ENCODE results near the gene DYNLT2B.
A peak's percentile ranks its signal among the peaks of the same experiment; 100 is the strongest.
"Not testable (repeated sequence)": the region's sequence is repeated elsewhere in the genome, so short reads cannot be mapped to it uniquely, and the experiment has no call there.

Gene DYNLT2B

GRCh38 chr3:196323691-196324090 lies 5.7 kb upstream of the DYNLT2B start:
- no peak for DNase-seq

DNA sequence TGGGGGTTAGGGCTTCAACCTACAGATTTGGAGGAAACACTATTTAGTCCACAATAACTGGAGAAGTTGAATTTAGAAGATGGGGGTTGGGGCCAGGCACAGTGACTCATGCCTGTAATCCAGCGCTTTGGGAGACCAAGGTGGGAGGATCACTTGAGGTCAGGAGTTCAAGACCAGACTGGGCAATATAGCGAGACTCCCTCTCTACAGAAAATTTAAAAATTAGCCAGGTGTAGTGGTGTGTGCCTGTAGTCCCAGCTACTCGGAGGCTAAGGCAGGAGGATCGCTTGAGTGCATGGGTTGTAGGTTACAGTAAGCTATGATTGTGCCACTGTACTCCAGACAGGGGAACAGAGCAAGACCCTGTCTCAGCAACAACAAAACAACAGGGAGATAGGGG lies 5.0 kb upstream of the DYNLT2B start:
- DNase-seq, result no peak

DNA sequence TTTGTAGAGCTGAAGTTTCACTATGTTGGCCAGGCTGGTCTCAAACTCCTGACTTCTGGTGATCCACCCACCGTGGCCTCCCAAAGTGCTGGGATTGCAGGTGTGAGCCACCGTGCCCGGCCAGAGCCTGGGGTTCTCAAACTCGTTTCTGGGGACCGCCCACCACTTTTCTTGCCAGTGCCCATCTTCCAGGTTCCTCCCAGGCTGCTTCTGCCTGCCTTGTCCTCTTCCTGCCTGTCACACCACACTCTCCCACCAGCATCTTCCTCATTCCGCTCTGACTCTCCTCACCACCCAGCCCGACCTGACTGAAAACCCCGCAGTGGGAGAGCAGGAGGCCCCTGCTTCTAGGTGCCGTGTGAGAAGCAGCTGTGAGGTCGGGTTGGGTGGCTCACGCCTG lies 3.1 kb upstream of the DYNLT2B start:
- no peak for DNase-seq

DNA sequence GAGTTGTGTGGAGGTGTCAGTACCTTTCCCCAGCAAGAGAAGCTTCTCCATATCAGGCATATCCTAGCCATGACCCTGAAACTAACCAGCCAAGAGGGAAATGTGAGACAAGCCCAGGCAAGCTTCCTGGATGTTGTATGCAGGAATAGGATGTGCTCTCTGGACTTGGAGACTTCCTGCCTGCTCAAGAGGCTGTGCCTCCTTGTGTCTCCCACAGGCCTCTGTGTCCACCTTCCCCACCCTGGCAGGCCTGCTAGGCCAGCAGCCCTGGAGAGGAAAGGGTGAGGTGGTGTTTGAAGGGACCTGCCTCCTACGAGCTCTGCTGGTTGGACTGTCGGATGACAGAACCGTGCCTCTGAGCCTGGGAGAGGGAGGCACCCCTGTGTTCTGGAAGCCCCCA lies 2.1 kb upstream of the DYNLT2B start:
- DNase-seq, result no peak

GRCh38 chr3:196316799-196317686 lies 997 bp downstream of the DYNLT2B start:
- not testable (repeated sequence) for DNase-seq

GRCh38 chr3:196315821-196316220 lies 2.2 kb downstream of the DYNLT2B start:
- no peak for DNase-seq

DNA sequence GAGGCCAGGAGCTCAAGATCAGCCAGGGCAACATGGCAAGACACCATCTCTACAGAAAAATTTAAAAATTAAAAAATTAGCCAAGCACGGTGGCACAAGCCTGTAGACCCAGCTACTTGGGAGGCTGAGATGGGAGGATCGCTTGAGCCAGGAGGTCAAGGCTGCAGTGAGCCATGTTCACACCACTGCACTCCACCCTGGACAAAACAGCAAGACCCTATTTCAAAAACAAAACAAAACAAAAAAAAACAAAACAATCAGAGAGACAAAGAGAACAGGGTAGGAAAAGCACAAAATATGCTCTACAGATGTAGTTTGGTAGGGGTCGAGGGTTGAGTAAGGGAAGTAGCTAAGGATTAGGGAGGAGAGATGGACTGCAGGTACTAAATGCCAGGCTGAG lies 3.4 kb downstream of the DYNLT2B start:
- no peak for DNase-seq

- not testable (repeated sequence) for DNase-seq
These were observed 4.0 kb downstream of the DYNLT2B start for GRCh38 chr3:196314086-196314485.

DNA sequence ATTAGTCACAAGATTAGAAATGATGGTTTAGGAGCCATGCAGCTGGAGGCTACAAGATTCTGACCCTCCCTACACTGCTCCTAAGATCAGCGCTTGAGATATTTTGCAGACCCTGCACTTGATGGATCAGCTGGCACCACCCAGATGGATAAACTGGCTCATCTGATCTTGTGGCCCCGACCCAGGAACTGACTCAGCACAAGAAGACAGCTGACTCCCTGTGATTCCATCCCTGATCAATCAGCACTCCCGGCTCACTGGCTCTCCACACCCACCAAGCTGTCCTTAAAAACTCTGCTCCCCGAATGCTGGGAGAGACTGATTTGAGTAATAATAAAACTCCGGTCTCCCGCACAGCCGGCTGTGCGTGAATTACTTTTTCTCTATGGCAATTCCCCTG lies 15.1 kb downstream of the DYNLT2B start:
- not testable (repeated sequence) for DNase-seq

GRCh38 chr3:196302551-196302950 lies 15.5 kb downstream of the DYNLT2B start:
- not testable (repeated sequence) for DNase-seq

GRCh38 chr3:196298521-196298920 lies 19.5 kb downstream of the DYNLT2B start:
- DNase-seq, result no peak

- DNase-seq, result no peak
These were observed 25.6 kb downstream of the DYNLT2B start for GRCh38 chr3:196292286-196292923.

- no peak for DNase-seq
These were observed 29.9 kb downstream of the DYNLT2B start for GRCh38 chr3:196288141-196288460.

- peak; percentile 58 to 60 for DNase-seq
These were observed 30.4 kb downstream of the DYNLT2B start, which contains the start of gene PCYT1A for GRCh38 chr3:196287440-196288140. PCYT1A (minus strand) TSS chr3:196287726; CDS start chr3:196270531, 17,195 bp downstream.

GRCh38 chr3:196287090-196287439 lies 31.0 kb downstream of the DYNLT2B start:
- DNase-seq, result no peak

DNA sequence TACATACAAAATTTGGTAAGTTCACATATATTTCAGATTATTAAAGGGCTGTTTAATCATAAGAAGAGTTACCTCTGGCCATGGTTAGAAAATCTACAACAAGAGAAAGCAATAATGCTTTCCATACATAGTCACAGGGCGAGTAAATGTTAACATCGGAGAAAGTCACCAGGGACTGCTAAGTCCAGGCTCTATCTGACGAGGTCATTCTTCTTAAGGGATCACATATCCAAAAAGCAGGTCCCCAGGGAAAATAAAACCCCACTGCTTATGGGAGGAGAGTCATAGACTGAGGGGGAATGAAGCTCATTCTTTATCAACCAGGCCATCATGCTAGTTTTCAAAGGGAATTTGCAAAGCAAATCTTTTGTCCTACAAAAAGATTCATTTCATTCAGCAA lies 33.6 kb downstream of the DYNLT2B start:
- no peak for DNase-seq

DNA sequence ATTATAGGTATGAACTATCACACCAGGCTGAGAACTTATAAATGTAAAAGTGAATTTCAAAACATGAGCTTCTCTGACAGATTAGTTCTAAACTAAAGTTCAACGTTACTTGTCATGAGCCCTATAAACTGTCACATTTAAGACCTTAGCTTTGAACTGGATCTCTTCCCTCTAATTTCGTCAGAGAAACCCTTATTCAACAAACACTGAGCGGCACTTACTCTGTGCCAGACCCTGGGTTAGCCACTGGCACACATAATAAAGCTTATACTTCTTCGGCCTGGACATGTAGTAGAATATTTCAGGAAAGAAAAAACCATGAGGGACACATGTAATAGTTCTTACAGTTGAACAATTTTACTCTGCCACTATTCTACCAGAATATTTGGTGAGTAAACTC lies 36.1 kb downstream of the DYNLT2B start:
- DNase-seq, result no peak

DNA sequence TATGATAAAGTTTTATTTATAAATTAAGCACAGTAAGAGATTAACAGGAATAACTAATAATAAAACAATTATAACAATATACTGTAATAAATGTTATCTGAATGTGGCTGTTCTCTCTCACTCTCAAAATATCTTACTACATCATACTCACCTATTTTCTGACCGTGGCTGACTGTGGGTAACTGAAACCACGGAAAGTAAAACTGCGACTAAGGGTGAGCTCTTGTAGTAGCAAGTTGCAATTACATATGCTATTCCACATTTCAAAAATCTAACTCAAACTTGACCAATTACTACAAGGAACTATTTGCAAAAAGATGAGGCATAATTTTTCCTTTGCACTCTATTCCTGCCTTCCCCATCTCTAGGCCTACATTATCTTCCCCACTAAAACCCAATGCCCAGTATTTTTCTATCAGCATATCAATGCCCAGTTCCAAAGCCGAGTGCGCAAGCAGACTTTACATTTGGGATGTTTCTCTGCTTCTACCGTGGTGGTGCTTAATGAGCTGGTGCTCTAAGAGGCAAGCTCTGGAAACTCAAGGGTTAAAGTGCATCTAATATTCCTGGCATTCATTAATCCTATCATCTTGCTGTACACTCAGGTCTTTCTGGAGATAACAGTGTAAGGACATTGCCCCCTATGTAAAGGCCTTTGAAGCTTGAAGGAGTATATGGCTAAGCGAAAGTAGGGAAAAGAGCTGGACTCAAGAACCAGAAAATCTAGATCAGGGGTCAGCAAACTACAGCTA lies 37.2 kb downstream of the DYNLT2B start:
- DNase-seq, result no peak

DNA sequence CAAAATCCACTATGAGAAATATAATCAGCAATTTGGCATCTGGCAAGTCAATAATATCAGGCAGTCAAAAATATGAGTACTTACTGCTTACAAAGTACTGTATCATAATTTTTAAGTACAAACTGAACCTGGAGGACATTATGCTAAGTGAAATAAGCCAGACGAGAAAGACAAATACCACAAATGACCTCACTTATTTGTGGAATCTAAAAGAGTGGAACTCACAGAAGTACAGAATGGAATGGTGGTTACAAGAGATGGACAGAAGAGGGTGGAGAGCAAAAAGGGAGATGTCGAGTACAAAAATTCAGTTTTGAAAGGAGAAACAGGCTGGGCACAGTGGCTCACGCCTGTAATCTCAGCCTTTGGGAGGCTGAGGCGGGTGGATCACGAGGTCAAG lies 42.9 kb downstream of the DYNLT2B start:
- DNase-seq, result no peak

DNA sequence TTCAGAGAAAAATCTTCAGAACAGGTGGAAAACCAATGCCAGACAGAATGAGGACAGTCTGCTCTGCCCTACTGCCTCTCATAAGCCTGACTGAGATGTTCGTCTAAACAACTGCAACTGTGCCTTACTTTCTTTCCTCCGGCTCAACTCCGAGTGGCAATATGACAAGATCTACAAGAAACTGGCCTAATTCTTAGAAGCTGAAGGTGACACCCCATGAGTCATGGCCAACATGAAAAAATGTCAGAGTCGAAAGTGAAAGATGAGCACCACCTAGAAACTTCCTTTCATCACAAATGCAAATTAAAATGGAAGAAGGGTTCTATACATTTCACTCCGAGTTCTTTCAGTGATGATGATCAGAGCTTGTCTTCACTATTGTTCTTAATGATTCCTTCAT lies 43.5 kb downstream of the DYNLT2B start:
- peak; percentile 57 to 61 for DNase-seq

DNA sequence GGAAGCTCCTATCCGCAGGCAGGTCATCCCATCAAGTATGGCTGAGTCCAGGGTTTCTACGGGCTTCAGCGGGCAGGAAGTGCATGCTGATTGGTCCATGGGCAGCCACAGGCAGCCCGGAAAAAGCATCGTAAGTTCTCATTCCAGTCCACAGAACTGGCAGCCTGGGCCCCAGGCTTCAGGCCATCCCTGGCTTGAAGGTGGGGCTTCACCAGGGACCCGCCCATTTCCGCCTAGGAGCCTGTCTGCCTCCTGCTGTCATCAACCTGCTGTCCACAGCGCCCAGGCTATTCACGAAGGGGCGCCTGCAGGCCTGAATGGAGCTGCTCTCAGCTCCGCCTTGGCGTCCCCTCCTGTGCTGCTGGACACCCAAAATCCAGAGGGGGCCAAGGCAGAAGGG lies 44.4 kb downstream of the DYNLT2B start:
- no peak for DNase-seq

DNA sequence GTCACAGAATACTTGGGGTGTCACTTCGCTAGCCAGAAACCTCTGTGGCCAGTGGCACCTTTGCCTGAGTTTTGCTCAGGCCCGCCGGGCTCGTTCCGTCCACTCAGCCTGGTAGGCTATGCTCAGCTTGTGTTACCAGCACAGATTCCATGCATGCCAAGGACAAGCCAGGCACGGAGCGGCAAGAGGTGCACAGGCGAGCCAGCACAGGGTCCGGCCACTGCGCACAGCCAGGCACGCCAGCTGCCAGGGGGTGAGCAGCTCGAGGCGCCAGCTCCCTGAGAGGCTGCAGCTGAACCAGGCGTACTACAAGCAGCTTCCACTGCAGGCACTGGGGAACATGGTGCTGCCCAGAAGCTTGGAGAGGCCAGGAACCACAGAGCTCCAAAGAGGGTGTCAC lies 45.2 kb downstream of the DYNLT2B start:
- DNase-seq, result no peak

DNA sequence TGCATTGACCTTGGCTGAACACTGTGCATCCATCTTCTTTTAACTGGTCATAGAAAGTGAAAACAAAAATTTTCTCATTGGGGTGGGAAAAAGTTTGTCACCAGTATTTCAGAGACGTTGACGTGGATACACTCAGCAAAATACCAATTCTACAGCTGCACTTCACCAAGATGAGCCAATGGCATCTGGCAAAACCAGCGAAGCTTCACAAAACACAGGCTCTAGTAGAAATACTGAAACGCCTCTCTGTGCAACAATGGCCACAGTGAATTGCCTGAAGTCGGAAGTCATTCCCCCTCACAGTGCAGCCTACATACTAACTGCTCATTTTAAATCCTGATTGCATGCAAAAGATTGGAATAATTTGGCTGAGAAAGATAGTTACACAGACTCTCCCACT lies 47.5 kb downstream of the DYNLT2B start:
- no peak for DNase-seq
